ENCODE results near the gene NELFB. TPM values are rescaled to one million over a fixed set of nuclear protein-coding genes. Genes with fewer than 3 reads are reported as not detected.

NELFB gene
- total RNA-seq, 1 donor from 2014 or later, result 36.7 TPM

GRCh38 chr9:137223078-137223970 lies 31.8 kb upstream of the NELFB start:
- peak; percentile 67 for ATAC-seq

- peak; percentile 48 for ATAC-seq
These were observed 30.1 kb upstream of the NELFB start, which contains the start of gene CYSRT1 for GRCh38 chr9:137224830-137225694. Gene CYSRT1, plus strand, starts transcription at chr9:137225174. Its CDS starts 448 bp downstream, at chr9:137225622.

- ATAC-seq, result no peak
These were observed 29.3 kb upstream of the NELFB start for GRCh38 chr9:137225699-137226331.

GRCh38 chr9:137226338-137227053 lies 28.6 kb upstream of the NELFB start:
- ATAC-seq, result peak; percentile 25

GRCh38 chr9:137227054-137227852 lies 27.9 kb upstream of the NELFB start, which contains the start of gene RNF224:
Gene RNF224, plus strand, starts transcription at chr9:137227502. Its CDS starts 834 bp downstream, at chr9:137228336.
- peak; percentile 37 for ATAC-seq

GRCh38 chr9:137227853-137228505 lies 27.1 kb upstream of the NELFB start:
- ATAC-seq, result no peak

GRCh38 chr9:137228506-137228967 lies 26.6 kb upstream of the NELFB start:
- ATAC-seq, result no peak

- ATAC-seq, result no peak
These were observed 25.9 kb upstream of the NELFB start for GRCh38 chr9:137228968-137229896.

GRCh38 chr9:137229903-137230704 lies 25.0 kb upstream of the NELFB start:
- ATAC-seq, result no peak

- no peak for ATAC-seq
These were observed 24.3 kb upstream of the NELFB start, which contains the start of gene SLC34A3 for GRCh38 chr9:137230705-137231371. Gene SLC34A3, plus strand, starts transcription at chr9:137230901. Its CDS starts 802 bp downstream, at chr9:137231703.

GRCh38 chr9:137231372-137232039 lies 23.6 kb upstream of the NELFB start:
- ATAC-seq, result no peak

GRCh38 chr9:137232101-137232500 lies 23.0 kb upstream of the NELFB start:
- no peak for ATAC-seq

- no peak for ATAC-seq
These were observed 22.6 kb upstream of the NELFB start for GRCh38 chr9:137232510-137232909.

- peak; percentile 0 for ATAC-seq
These were observed 21.8 kb upstream of the NELFB start for GRCh38 chr9:137233143-137233980.

GRCh38 chr9:137234055-137234697 lies 21.0 kb upstream of the NELFB start:
- no peak for ATAC-seq
